Spleen (tissue), 7 donors: Measurements from ENCODE around the gene ZNF594.

Source experiments
- POLR2A ChIP-seq, 3 donors: fragments of 450-650 bp; IDR thresholded peaks; one replicate each; pipeline ENCODE4 v1.5.1; 2017; ENCODE audit warnings: antibody characterized with exemption in 3 of 3, mild to moderate bottlenecking in 1 of 3
- POLR2AphosphoS5 ChIP-seq, 3 donors: sonication (generic); formaldehyde crosslinking; IDR thresholded peaks; one replicate each; pipeline ENCODE4 v1.5.1; 2017; ENCODE audit warnings: antibody characterized with exemption in 3 of 3
- TF ChIP-seq, protein P1 (sequence below), 11 experiments: fragments of 200-600 bp in 7 of 11; fragments of 450-650 bp in 4 of 11; sonication (generic) in 4 of 11; IDR thresholded peaks in 8 of 11; conservative IDR thresholded peaks in 3 of 11; 1 replicate in 7 of 11; 2 replicates in 4 of 11; pipeline versions ENCODE4 v1.4.0 to v1.8.0; 2016 to 2021; ENCODE audit warnings: antibody characterized with exemption in 11 of 11, inconsistent platforms in 4 of 11, mild to moderate bottlenecking in 1 of 11
- donor health status: DM: no; HTN: no; CAD: no; lungs with moderate emphysema.
- donor health status: DM: no; HTN: no; CAD: no.
- donor health status: DM: no; HTN: no; CAD: no.

DNA sequence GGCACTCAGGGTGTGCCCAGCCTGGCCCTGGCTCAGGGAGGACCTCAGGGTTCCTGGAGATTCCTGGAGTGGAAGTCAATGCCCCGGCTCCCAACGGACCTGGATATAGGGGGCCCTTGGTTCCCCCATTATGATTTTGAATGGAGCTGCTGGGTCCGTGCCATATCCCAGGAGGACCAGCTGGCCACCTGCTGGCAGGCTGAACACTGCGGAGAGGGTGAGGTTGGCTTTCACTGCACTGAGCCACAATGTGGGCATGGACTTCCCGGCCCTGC lies 52.3 kb downstream of the ZNF594 start:
- TF ChIP-seq, protein P1, sequence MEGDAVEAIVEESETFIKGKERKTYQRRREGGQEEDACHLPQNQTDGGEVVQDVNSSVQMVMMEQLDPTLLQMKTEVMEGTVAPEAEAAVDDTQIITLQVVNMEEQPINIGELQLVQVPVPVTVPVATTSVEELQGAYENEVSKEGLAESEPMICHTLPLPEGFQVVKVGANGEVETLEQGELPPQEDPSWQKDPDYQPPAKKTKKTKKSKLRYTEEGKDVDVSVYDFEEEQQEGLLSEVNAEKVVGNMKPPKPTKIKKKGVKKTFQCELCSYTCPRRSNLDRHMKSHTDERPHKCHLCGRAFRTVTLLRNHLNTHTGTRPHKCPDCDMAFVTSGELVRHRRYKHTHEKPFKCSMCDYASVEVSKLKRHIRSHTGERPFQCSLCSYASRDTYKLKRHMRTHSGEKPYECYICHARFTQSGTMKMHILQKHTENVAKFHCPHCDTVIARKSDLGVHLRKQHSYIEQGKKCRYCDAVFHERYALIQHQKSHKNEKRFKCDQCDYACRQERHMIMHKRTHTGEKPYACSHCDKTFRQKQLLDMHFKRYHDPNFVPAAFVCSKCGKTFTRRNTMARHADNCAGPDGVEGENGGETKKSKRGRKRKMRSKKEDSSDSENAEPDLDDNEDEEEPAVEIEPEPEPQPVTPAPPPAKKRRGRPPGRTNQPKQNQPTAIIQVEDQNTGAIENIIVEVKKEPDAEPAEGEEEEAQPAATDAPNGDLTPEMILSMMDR (IDR thresholded peaks at IDR 0.05 in 8 of 11, conservative IDR thresholded peaks at IDR 0.05 in 3 of 11) = no peak
- TF ChIP-seq POLR2A (IDR thresholded peaks at IDR 0.05) (no peak), POLR2AphosphoS5 (IDR thresholded peaks at IDR 0.05) (no peak)
